Lung (tissue), 12 donors: ENCODE data around the gene ABCA12. TPM values are rescaled to one million over a fixed set of nuclear protein-coding genes. Genes with fewer than 3 reads are reported as not detected.

Experiments used
- ATAC-seq: fragments of 200-7000 bp; cut with Tn5 transposase; one replicate; pipeline ENCODE4 v1.9.1; 2020; ENCODE audit warnings: moderate number of reproducible peaks; ENCODE audit not compliant: insufficient read depth, low FRiP score
- DNase-seq, 3 donors: peaks; one replicate each; pipeline ENCODE4 v3.0.0-alpha.2; 2013 to 2017
- H3K27ac ChIP-seq, 2 donors: one replicate each; pipeline ENCODE4 v1.5.1; 2013; ENCODE audit warnings: mild to moderate bottlenecking in 2 of 2, moderate library complexity in 2 of 2, control low read depth in 1 of 2, inconsistent platforms in 1 of 2, low read depth in 1 of 2, low read length in 1 of 2
- H3K27me3 ChIP-seq, 3 donors: one replicate each; pipeline ENCODE4 v1.5.1; 2013; ENCODE audit warnings: low read length in 2 of 3; ENCODE audit not compliant: control insufficient read depth in 3 of 3, insufficient read depth in 3 of 3
- H3K36me3 ChIP-seq, 4 donors: one replicate each; pipeline ENCODE4 v1.5.1; 2013; ENCODE audit warnings: low read length in 4 of 4, mild to moderate bottlenecking in 1 of 4, moderate library complexity in 1 of 4; ENCODE audit not compliant: control insufficient read depth in 4 of 4, insufficient read depth in 4 of 4
- H3K4me1 ChIP-seq, 5 donors: one replicate each; pipeline ENCODE4 v1.5.1; 2013; ENCODE audit warnings: low read length in 5 of 5, mild to moderate bottlenecking in 2 of 5, moderate library complexity in 1 of 5; ENCODE audit not compliant: control insufficient read depth in 5 of 5, insufficient read depth in 5 of 5
- H3K4me3 ChIP-seq: one replicate; pipeline ENCODE4 v1.5.1; 2013; ENCODE audit warnings: mild to moderate bottlenecking, control low read depth, moderate library complexity
- H3K9ac ChIP-seq, 2 donors: one replicate each; pipeline ENCODE4 v1.5.1; 2013; ENCODE audit warnings: low read length in 2 of 2, control low read depth in 1 of 2; ENCODE audit not compliant: insufficient read depth in 1 of 2
- H3K9me3 ChIP-seq, 4 donors: one replicate each; pipeline ENCODE4 v1.5.1; 2013; ENCODE audit warnings: low read length in 3 of 4, mild to moderate bottlenecking in 1 of 4, moderate library complexity in 1 of 4; ENCODE audit not compliant: control insufficient read depth in 4 of 4, insufficient read depth in 3 of 4
- WGBS, 2 donors: extraction: QIAGEN DNeasy Blood & Tissue Kit; methylation state at CpG; one replicate each; pipeline ENCODE4 v1.1.7; 2013; 5-methylcytosine and 5-hydroxymethylcytosine counted together
- polyA plus RNA-seq, 2 donors: library from polyadenylated mRNA; stranded (reverse); fragments of 200-250 nt; gene quantifications; one replicate each; pipeline ENCODE4 v1.2.1, GENCODE V29; 2013
- total RNA-seq, 2 donors: library from RNA; depleted of rRNA in 1 of 2; stranded (reverse); fragments of >200 nt in 1 of 2; gene quantifications; one replicate each; pipeline ENCODE4 v1.2.1, GENCODE V29; 2014 to 2021
- TF ChIP-seq, protein P1 (sequence below): IDR thresholded peaks from 2 replicates; pipeline ENCODE4 v1.5.1; 2012; ENCODE audit warnings: mild to moderate bottlenecking; ENCODE audit errors: control extremely low read depth, extremely low read depth
- donor health status: control.
- donor health status: control.
- donor health status: Bipolar disorder and iron deficiency.
- donor health status: healthy.
- donor health status: DM: yes; HTN: yes; CAD: no.

ABCA12 gene
- total and polyA plus RNA-seq, 4 donors = 0.06 to 2.2 (median 0.19) TPM

DNA sequence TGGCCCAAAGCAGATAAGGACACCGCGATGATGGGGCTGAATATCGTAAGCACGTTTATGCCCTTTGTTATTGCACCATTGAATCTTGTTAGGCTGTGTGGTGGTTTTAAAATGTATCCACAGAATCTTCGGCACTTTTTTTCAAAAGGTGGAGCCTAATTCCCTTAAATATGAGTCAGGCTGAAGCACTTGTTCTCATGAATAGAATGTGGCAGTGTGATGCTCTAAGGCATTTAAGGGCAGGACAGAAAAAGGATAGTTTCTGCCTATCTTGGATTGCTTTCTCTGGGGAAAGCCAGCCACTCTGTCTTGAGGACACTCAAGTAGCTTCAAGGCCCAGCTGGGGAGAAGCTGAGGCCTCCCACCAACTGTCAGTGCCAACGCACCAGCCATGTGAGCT lies 39.6 kb downstream of the ABCA12 start:
- H3K9me3 ChIP-seq = no peaks in the 10 kb centered on the region
- no peaks in the 10 kb centered on the region for H3K4me1 ChIP-seq
- H3K4me3 ChIP-seq = no peak overlapping the region
- H3K9ac ChIP-seq = no peak overlapping the region
- TF ChIP-seq, protein P1, sequence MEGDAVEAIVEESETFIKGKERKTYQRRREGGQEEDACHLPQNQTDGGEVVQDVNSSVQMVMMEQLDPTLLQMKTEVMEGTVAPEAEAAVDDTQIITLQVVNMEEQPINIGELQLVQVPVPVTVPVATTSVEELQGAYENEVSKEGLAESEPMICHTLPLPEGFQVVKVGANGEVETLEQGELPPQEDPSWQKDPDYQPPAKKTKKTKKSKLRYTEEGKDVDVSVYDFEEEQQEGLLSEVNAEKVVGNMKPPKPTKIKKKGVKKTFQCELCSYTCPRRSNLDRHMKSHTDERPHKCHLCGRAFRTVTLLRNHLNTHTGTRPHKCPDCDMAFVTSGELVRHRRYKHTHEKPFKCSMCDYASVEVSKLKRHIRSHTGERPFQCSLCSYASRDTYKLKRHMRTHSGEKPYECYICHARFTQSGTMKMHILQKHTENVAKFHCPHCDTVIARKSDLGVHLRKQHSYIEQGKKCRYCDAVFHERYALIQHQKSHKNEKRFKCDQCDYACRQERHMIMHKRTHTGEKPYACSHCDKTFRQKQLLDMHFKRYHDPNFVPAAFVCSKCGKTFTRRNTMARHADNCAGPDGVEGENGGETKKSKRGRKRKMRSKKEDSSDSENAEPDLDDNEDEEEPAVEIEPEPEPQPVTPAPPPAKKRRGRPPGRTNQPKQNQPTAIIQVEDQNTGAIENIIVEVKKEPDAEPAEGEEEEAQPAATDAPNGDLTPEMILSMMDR = no peak
- H3K27me3 ChIP-seq = no peaks in the 10 kb centered on the region
- H3K27ac ChIP-seq = no peak overlapping the region
- no peak for DNase-seq
- H3K36me3 ChIP-seq = no peaks in the 10 kb centered on the region
- ATAC-seq = no peak
- 93 to 94% methylated on average over 6 of the region's 6 CpGs for whole genome bisulfite sequencing, 2 donors

- TF ChIP-seq, protein P1 = no peak
- H3K9me3 ChIP-seq = no peaks in the 10 kb centered on the region
- no peaks in the 10 kb centered on the region for H3K27me3 ChIP-seq
- no peak overlapping the region for H3K4me3 ChIP-seq
- no peak overlapping the region for H3K9ac ChIP-seq
- WGBS, 2 donors = 86 to 89% methylated on average over 5 of the region's 5 CpGs
- H3K4me1 ChIP-seq = no peaks in the 10 kb centered on the region
- DNase-seq (no peak), ATAC-seq (no peak)
- no peaks in the 10 kb centered on the region for H3K36me3 ChIP-seq
- no peak overlapping the region for H3K27ac ChIP-seq
Observed at GRCh38 chr2:215084080-215084479, 54.3 kb downstream of the ABCA12 start.

- DNase-seq = no peak
- H3K9ac ChIP-seq = no peak overlapping the region
- no peak overlapping the region for H3K27ac ChIP-seq
- TF ChIP-seq, protein P1 = no peak
- no peaks in the 10 kb centered on the region for H3K36me3 ChIP-seq
- H3K27me3 ChIP-seq = no peaks in the 10 kb centered on the region
- no peak for ATAC-seq
- WGBS, 2 donors = 89% methylated on average over 4 of the region's 4 CpGs
- no peaks in the 10 kb centered on the region for H3K9me3 ChIP-seq
- H3K4me1 ChIP-seq = no peaks in the 10 kb centered on the region
- no peak overlapping the region for H3K4me3 ChIP-seq
Observed at GRCh38 chr2:215083146-215083545, 55.3 kb downstream of the ABCA12 start.

- Histone ChIP-seq H3K9me3 (no peaks in the 10 kb centered on the region), H3K27ac (no peak overlapping the region), H3K4me3 (no peak overlapping the region), H3K4me1 (no peaks in the 10 kb centered on the region), H3K36me3 (no peaks in the 10 kb centered on the region), H3K9ac (no peak overlapping the region), H3K27me3 (no peaks in the 10 kb centered on the region)
- TF ChIP-seq, protein P1 = no peak
- DNase-seq = no peak
- ATAC-seq = no peak
Observed at GRCh38 chr2:215082446-215082845, 56.0 kb downstream of the ABCA12 start.
